Epithelial cell of esophagus (primary cell): ENCODE measurements around the gene GALK1.
"Not testable (repeated sequence)": the region's sequence is repeated elsewhere in the genome, so short reads cannot be mapped to it uniquely, and the experiment has no call there.

Experiments used
- DNase-seq: peaks from one replicate; pipeline ENCODE4 v3.0.0; 2010; ENCODE audit warnings: low read depth
- H3K4me3 ChIP-seq: 2 replicates; pipeline ENCODE4 v1.5.1; 2011; ENCODE audit warnings: mild to moderate bottlenecking, low read length, control low read depth
- CTCF ChIP-seq: IDR thresholded peaks from 2 replicates; pipeline ENCODE4 v1.5.1; 2011; ENCODE audit warnings: low read depth, mild to moderate bottlenecking, low read length, control low read depth, inconsistent platforms; ENCODE audit not compliant: insufficient read depth; ENCODE audit errors: missing control alignments

The GALK1 gene

GRCh38 chr17:75783069-75783783, 18.2 kb upstream of the GALK1 start:
- DNase-seq, result peak; percentile 89
- H3K4me3 ChIP-seq, result no peak overlapping the region
- TF ChIP-seq CTCF, result peak; percentile 69

- TF ChIP-seq CTCF, result no peak
- DNase-seq, result no peak
- no peak overlapping the region for H3K4me3 ChIP-seq
Observed at GRCh38 chr17:75779987-75780889, 15.2 kb upstream of the GALK1 start.

GRCh38 chr17:75779250-75779986, 14.4 kb upstream of the GALK1 start:
- peak; percentile 99 for DNase-seq
- no peak for TF ChIP-seq CTCF
- H3K4me3 ChIP-seq, result peak overlapping the region; percentile 87

GRCh38 chr17:75778861-75779249, 13.9 kb upstream of the GALK1 start:
- peak overlapping the region; percentile 87 for H3K4me3 ChIP-seq
- TF ChIP-seq CTCF, result peak; percentile 55
- DNase-seq, result peak; percentile 54

GRCh38 chr17:75778066-75778860, 13.3 kb upstream of the GALK1 start:
- H3K4me3 ChIP-seq, result peak overlapping the region; percentile 87
- DNase-seq, result not testable (repeated sequence)

GRCh38 chr17:75777296-75777922, 12.4 kb upstream of the GALK1 start:
- no peak for TF ChIP-seq CTCF
- H3K4me3 ChIP-seq, result peak overlapping the region; percentile 87
- DNase-seq, result no peak
